Endothelial cell of umbilical vein (primary cell): ENCODE data around the gene A3GALT2.

Experiments used
- EZH2 ChIP-seq: IDR thresholded peaks from 2 replicates; pipeline ENCODE4 v1.6.1; 2012; ENCODE audit warnings: borderline replicate concordance, low read depth, mild to moderate bottlenecking, moderate library complexity, low read length, inconsistent platforms; ENCODE audit not compliant: severe bottlenecking
- POLR2A ChIP-seq: IDR thresholded peaks from 2 replicates; pipeline ENCODE4 v1.6.1; 2012; ENCODE audit warnings: low read depth, mild to moderate bottlenecking, control low read depth, low read length
- POLR2AphosphoS5 ChIP-seq: IDR thresholded peaks from 2 replicates; pipeline ENCODE4 v1.6.1; 2012; ENCODE audit warnings: low read depth, mild to moderate bottlenecking, control low read depth, low read length, moderate library complexity; ENCODE audit not compliant: insufficient read depth

GRCh38 chr1:33270379-33270778 lies 50.5 kb downstream of the A3GALT2 start:
- TF ChIP-seq POLR2AphosphoS5, result no peak
- TF ChIP-seq EZH2, result no peak
- TF ChIP-seq POLR2A, result no peak
